Measurements from ENCODE around the gene LIPT2.

Gene LIPT2

DNA sequence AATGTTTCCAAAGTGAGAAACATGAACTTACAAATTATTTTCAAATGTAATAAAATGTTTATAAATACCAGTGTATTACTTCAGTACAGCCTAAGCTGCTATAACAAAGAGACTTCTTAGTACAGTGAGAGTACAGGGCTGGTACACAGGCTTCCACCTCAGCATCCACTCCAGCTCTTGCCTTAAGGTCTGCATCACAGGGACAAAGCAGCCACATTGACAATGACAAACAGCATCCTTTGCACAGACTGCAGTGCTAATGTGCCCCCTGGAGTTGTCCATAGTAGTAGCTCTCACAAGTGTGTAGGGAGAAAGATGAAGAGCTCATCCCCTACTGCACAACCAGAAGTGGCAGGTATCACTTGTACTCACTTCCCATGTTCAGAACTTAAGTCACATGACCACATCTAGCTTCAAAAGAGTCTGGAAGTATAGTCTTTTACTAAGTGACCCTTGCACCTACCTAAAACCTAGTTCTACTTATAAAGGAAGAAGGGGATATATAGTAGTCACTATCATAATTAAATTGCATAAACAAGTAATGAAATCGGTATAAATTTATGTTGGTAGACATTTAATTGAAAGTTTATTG, 10.7 kb upstream of the LIPT2 start:
- DNase-seq (ENCODE audit: low read depth), result no peak

DNA sequence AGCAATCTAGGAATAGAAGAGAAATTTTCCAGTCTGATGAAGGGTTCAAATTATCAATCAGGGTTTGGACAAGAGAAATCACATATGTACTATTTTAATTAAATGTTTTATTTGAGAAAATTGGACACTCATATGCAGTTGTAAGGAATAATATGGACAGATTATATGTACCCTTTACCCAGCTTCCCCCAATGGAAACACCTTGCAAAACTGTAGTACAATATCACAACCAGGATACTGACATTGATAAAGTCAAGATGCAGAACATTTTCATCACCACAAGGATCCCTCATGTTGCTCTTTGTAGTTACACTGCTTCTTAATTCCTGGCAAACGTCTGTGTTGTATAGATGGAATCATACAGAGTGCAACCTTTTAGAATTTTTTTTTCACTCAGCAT, 1.4 kb upstream of the LIPT2 start:
- DNase-seq (ENCODE audit: low read depth), result no peak

DNA sequence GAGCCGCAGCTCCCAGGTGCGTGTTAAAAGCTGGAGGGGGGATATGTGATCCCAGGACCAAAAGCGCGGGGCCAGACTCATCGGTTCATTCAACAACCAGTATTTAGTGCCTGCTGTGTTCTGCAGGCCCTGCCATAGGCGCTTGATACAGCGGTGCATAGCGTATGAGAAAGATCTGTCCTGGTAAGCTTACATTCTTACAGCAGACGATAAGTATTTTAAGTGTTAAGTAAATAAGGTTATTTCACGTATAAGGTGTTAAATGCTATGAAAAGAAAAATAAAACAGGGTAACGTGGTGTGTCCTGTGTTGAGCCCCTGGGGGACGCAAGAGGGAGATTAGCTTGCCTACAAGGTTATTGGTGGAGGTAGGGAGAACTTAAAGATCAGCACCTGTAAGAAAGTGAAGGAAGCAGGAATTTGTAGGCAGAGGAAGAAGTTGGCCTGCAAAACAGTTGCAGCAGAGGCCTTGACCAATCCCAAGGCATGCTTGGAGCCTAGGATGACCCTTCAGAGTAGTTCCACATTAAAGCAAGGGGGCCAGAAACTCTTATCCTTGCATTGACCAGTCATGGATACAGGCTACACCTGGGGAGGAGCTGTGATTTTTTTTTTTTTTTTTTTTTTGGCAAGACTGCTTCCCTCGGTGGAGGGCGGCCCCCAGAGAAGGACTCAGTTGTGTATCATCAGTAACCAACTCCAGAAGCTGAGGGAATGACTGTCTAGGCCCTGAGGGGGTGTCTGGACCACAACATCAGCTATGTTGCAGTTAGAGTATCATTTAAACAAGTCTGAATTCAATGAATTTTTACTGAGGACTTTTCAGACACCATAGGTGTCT, 487 bp upstream of the LIPT2 start:
- no peak for DNase-seq (ENCODE audit: low read depth)

DNA sequence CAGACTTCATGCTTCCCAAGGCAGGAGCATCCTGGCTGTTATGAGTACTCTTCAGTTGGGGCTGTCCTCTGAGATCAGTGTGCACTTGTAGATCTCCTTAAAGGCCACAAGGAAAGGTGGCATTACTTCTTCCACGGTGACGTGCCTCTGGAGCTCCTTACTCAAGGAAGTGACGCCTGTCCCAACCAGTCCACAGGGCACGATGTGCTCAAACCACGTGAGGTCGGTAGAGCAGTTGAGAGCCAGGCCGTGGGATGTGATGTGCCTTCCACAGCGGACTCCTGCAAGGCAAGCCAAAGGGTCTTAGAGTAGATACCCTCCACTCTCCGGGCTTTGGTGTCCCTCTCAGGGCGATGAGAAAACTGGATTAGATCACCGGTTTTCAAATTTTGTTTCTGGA, 1.4 kb downstream of the LIPT2 start:
- DNase-seq (ENCODE audit: low read depth), result no peak

DNA sequence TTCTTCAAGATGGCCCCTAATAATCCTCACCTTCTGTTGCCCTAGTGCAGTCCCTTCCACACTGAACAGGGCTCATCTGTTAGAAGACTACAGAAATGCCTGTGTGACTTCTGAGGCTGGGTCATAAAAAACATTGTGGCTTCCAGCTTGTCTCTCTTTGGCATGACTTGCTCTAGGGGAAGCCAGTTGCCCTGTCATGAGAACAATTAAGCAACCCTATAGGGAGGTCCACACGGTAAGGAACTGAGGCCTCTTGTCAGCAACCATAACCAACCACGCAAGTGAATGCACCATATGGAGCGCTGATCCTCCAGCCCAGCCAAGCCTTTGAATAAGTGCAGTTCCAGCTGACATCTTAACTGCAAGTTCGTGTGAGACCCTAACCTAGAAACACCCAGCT, 2.6 kb downstream of the LIPT2 start:
- DNase-seq (ENCODE audit: low read depth), result no peak

DNA sequence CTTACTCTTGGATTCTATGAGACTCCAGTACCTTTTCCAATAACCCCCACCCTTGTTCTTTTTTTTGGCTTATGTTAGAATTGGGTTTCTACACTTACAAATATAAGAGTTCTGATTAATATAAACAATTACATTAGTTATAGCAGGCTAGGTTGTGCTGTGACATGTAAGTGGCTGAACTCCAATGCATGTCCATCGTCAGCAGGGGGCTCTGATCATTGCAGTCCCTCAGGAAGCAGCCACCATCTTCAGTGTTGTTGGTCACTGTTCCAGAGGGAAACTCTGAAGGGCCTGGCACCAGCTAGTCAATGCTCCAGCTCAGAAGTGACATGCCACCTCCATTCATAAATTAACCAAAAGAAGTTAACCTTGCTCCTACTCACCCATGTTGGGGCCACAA, 5.6 kb downstream of the LIPT2 start:
- DNase-seq (ENCODE audit: low read depth), result no peak

DNA sequence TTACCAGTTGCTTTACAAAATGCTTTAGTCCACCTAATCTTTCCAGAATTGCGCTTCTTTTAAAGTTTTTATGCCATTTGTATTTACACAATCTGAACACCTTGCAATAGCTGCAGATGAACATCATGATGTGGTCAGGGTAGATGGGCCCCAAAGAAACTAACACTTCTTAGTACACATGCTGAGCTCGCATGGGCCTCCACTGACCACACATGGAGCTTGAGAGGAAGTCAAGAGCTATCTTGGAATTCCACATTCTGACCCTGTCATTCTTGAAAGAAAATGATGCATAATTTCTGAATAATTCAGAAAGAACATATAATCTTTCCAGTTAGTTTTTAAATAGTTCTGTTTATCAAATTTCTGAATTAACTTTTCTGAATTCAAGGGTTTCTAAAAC, 7.7 kb downstream of the LIPT2 start:
- DNase-seq (ENCODE audit: low read depth), result no peak

DNA sequence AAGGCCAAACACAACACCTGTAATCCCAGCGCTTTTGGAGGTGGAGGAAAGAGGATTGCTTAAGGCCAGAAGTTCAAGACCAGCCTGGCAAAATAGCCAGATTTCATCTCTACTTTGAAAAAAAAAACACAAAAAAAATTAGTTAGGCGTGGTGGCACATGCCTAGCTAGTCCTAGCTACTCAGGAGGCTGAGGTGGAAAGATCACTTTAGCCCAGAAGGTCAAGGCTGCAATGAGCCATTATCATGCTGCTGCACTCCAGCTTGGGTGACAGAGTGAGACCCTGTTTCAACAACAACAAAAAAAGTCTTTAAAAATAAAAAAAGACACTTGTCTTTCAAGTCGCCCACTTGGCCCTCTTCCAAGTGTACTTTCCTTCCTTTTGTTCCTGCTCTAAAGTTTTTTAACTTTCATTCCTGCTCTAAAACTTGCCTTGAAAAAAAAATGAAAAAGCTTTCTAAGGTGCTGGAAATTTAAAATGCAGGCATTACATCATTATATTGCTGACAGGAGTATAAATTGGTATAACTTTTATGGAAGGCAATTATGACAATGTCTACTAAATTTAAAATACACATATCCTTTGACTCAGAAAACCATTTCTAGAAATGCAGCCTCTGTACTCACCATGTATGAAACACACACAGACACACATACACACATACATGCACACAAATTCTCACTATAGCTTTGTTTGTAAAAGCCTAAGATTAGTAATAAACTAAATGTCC, 12.7 kb downstream of the LIPT2 start:
- DNase-seq (ENCODE audit: low read depth), result no peak

DNA sequence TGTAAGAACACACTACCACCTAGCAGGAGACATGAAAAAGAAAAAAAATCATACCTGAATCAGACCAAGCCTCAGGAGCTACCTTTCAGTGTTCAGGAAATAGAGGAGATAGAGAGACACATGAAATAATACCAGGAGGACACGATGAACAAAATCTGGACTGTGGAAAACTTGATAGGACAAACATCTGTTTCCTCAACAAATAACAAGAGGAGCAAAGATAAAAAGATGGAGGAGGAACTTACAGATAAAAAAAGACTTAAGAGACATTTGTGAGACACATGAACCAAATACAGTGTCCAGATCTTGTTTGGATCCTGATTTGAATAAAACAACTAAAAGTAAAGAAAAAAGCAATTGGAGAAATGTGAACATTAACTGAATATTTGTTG, 13.8 kb downstream of the LIPT2 start:
- DNase-seq (ENCODE audit: low read depth), result no peak

DNA sequence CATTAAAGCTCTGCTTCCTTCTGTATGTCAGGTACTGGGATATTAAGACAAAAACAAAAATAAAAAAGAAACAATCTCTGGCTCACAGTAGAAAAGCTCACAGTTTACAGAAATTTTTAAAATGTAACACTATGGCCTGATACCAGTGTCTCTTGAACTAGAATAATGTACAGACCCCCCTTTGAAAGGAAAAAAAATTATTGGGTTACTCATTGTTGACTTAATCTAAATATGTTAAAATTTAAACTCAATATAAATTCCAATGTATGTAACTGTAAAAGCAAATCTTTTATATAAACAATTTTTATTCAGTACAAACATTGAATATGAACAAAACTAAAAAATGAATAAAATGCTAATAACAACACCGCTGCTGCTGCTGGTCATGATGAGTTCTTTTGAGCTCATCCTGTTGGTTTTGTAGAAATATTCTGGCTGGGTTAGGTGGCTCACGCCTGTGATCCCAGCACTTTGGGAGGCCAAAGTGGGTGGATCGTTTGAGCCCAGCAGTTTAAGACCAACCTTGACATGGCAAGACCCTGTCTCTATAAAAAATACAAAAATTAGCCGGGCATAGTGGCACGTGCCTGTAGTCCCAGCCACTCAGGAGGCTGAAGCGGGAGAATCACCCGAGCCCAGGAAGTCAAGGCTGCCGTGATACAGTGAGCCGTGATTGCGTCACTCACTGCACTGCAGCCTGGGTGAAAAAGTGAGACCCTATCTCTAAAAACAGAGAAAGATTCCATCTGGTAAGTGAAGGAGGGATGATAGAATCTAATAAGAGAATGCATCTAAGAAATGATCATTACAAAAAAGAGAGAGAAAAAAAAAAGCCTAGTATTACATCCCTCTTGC, 14.4 kb downstream of the LIPT2 start:
- DNase-seq (ENCODE audit: low read depth), result no peak

DNA sequence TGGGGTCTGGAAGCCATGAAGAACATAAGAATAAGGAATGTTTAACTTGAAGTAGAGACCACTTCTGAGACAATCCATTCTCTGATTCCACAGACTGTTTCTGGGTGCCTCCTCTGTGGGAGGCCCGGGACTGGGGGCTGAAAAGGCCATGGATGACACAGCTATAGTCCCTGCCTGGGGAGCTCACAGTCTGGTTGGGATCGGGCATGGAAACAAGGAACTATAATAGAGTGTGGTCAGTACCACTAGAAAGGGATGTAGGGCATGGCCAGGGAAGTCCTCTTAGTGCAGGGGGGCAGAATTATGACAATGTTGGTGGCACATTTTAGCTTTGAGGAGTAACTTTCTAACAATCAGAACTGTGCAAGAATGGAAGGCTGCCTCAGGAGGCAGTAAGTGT, 17.0 kb downstream of the LIPT2 start:
- no peak for DNase-seq (ENCODE audit: low read depth)

DNA sequence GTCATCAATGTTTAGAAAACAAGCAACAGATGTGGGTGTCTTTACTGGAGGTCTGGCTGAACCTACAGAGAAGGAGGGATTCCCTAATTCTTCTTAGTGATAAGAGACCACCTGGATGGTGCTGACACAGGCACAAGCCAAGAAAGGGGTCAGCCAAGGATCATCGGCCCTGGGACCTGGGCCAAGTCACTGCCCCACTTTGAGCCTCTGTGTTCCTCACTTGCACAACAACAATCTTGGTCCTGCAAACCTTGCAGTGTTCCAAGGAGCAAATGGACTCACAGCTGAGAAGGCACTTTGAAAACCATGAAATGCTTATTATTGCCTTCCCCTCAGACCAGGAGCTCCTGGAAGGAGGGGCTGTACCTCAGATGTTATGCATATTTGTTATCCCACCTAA, 19.2 kb downstream of the LIPT2 start:
- no peak for DNase-seq (ENCODE audit: low read depth)

DNA sequence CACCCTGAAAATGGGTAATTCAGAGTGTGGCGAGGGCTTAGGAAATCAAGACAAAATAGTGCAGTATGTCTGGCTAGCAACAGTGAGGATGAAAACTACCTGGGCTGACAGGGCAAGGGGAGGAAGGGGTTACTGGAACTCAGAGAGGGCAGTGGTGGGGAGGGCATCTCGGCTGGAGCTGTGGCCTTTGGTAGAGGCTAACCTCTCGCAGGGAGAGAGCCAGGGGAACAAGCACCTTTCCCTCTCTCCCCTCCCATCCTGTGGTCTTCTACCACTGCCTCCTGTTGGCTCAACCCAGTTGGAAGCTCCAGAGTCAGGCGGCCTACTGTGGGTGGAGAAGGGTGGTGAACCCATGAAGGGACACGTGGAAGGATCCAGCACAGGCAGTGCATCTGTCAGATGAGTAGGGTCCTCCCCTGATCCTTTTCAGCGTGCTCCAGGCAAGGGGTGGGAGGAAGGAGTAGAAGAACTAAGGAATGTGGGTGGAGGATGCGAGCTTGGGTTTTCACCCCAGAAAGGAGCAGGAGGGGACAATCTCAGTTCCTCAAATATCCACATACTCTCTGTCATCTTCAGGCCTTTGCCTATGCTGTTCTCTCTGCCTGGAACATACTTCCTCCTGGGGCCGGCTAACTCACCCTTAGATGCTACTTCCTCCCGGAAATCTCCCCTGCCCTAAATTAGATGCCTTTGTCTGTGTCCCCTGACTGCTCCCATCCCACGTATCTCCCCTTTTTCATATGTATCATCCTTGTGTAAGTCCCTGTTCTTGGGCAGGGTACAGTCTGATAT, 19.9 kb downstream of the LIPT2 start:
- no peak for DNase-seq (ENCODE audit: low read depth)

DNA sequence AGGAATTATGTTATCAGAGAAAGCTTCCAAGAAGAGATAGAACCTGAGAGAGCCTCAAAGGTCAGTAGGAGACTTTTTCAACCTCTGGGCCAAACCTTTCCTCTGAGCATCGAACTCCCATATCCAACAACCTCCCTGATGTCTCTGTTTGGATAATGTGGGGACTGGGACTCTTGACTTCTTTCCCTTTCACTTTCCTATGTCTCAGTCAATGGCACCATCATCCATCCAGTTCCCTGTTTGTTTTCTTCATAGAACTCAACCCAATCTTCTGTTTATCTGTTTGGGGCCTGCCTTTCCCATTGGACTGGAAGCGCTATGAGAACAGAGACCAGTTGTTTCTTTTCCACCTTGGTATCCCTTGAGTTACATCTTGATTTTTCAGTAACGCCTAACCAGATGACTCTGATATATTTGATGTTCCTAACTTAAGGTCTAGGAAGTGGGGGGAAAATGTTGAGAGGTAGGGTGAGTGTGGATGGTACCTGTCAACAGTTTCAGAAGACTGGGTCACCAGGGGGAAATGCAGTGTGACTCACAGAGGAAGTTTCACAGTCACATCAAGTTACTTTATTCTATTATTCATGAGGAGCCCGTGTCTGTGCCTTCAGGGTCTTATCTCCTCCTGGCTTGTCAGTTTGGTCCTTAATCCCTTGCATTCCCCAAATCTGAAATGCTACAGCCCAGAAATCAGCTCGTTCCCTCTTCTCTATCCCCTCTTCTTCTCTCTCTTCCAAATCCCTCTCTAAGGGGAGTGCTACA, 21.7 kb downstream of the LIPT2 start:
- DNase-seq (ENCODE audit: low read depth), result no peak

DNA sequence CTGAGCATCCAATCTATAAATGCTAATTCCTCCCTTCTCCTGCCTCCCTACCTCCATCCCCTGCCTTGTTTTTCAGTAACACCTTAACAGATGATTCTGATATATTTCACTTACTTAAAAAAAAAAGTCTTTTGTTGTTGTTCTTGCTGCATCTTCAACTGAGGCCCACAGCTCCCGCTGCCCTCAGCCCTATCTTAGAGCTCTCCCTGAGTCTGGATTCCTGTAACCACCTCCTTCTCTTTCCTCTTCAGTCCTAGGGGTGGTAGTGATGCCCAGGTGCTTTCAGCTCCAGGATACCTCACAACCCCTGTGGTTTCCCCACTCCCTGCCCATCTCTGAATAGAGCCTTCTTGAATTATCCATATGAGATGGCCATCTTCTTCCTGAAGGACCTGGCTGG, 22.5 kb downstream of the LIPT2 start:
- DNase-seq (ENCODE audit: low read depth), result no peak

DNA sequence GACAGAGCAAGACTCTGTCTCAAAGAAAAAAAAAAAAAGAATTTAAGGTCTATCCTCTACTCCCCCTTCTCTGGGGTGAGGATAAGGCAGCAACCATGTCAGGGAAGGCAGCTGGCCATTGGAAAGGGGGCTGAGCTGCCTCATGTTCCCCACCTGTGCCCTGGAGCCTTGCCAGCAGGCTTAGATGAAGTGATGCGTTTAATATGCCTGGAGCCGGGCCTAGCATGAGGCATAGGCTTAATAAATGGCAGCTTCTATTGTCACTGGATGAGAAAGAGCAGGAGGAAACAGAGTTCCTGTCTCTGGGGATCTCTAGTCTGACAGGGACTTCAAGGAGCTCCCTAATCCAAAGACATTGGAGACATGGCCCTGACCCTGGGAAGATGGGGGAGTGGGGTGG, 23.0 kb downstream of the LIPT2 start:
- DNase-seq (ENCODE audit: low read depth), result no peak

DNA sequence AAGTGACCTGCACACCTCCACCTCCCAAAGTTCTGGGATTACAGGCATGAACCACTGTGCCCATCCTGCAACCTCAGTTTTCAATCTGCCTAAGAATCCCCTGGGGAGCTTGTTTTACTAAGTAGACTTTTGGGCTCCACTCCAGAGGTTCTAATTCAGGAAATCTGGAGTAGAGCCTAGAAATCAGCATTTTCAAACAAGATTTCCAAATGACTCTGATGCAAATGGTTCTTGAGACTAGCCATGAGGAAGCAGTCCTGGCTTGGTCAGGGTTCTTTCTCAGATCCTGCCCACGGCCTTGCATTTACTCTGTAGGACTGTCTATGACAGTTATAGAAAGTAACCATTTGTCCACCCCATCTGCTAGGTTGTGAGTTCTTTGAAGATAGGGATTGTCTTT, 24.6 kb downstream of the LIPT2 start:
- no peak for DNase-seq (ENCODE audit: low read depth)

DNA sequence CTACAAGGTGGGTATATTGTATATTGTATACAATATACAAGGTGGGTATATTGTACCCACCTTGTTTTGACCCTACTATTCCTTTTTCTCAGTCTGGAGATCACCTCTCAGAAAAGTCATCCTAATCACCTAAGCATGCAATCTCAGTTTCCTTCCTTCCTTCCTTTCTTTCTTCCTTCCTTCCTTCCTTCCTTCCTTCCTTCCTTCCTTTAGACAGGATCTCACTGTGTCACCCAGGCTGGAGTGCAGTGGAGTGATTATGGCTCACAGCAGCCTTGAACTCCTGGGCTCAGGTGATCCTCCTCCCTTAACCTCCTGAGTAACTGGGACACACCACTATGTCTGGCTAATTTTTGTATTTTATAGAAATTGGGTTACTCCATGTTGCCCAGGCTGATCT, 25.0 kb downstream of the LIPT2 start:
- DNase-seq (ENCODE audit: low read depth), result no peak

DNA sequence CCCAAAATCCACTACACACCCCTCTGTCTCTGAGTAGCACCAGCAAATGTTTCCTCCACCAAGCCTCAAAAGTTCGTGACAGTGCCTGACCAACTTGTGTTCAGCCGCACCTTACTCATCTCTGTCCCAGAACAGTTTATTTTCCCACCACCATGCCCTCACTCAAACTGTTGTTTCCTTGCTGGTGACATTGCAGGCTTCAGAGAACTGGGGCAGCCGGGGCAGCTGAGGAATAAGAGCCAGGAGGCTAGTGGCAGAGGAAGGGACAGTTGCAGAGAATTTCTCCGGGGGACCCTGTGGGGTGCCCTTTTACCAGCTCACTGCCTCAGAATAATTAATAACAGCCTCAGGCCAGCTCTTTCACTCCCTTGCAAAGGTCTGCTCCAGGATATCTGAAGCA, 25.5 kb downstream of the LIPT2 start:
- no peak for DNase-seq (ENCODE audit: low read depth)

Measured in T follicular helper cell (primary cell).